NB4 (cell line): Measurements from ENCODE around the gene SDE2.

Source experiments
- POLR2A ChIP-seq: IDR thresholded peaks from 2 replicates; pipeline ENCODE4 v1.6.1; 2011; ENCODE audit warnings: mild to moderate bottlenecking; ENCODE audit not compliant: insufficient read length; ENCODE audit errors: extremely low read depth
- TF ChIP-seq, protein P1 (sequence below): IDR thresholded peaks from one replicate; pipeline ENCODE4 v1.5.1; 2012; ENCODE audit warnings: low read depth, low read length
- TF ChIP-seq, protein P2 (sequence below): IDR thresholded peaks from 2 replicates; pipeline ENCODE4 v1.6.1; 2011; ENCODE audit warnings: low read depth, low read length

DNA sequence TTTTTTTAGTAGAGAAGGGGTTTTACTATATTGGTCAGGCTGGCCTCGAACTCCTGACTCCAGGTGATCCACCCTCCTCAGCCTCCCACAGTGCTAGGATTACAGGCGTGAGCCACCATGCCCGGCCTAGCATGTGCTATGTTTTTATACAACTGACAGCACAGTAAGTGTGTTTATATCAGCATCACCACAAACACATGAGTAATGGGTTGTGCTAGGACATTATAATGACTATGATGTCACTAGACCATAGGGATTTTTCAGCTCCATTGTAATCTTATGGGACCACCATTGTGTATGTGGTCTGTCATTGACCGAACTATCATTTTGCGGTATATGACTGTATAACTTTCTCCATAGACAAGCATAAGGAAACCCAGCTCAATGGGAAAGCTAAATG lies 64.4 kb downstream of the SDE2 start:
- TF ChIP-seq POLR2A = no peak
- TF ChIP-seq, protein P1, sequence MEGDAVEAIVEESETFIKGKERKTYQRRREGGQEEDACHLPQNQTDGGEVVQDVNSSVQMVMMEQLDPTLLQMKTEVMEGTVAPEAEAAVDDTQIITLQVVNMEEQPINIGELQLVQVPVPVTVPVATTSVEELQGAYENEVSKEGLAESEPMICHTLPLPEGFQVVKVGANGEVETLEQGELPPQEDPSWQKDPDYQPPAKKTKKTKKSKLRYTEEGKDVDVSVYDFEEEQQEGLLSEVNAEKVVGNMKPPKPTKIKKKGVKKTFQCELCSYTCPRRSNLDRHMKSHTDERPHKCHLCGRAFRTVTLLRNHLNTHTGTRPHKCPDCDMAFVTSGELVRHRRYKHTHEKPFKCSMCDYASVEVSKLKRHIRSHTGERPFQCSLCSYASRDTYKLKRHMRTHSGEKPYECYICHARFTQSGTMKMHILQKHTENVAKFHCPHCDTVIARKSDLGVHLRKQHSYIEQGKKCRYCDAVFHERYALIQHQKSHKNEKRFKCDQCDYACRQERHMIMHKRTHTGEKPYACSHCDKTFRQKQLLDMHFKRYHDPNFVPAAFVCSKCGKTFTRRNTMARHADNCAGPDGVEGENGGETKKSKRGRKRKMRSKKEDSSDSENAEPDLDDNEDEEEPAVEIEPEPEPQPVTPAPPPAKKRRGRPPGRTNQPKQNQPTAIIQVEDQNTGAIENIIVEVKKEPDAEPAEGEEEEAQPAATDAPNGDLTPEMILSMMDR = no peak
- TF ChIP-seq, protein P2, sequence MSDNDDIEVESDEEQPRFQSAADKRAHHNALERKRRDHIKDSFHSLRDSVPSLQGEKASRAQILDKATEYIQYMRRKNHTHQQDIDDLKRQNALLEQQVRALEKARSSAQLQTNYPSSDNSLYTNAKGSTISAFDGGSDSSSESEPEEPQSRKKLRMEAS = no peak
